Measurements from ENCODE around the gene HAAO. TPM values are rescaled to one million over a fixed set of nuclear protein-coding genes. Genes with fewer than 3 reads are reported as not detected.

HAAO gene
- total RNA-seq, 1 donor: 0.43 TPM

GRCh38 chr2:42723465-42723864, 68.9 kb downstream of the HAAO start:
- TF ChIP-seq CTCF (IDR thresholded peaks at IDR 0.05; ENCODE audit: insufficient read depth, low read depth, low read length): no peak
- DNase-seq (ENCODE audit: low read depth): no peak
- no peak overlapping the region for H3K4me3 ChIP-seq (ENCODE audit: low read depth, low read length)

GRCh38 chr2:42722320-42723190, 69.8 kb downstream of the HAAO start:
- no peak for TF ChIP-seq CTCF (IDR thresholded peaks at IDR 0.05; ENCODE audit: insufficient read depth, low read depth, low read length)
- peak; percentile 95 for DNase-seq (ENCODE audit: low read depth)
- H3K4me3 ChIP-seq (ENCODE audit: low read depth, low read length): peak overlapping the region; percentile 26

DNA sequence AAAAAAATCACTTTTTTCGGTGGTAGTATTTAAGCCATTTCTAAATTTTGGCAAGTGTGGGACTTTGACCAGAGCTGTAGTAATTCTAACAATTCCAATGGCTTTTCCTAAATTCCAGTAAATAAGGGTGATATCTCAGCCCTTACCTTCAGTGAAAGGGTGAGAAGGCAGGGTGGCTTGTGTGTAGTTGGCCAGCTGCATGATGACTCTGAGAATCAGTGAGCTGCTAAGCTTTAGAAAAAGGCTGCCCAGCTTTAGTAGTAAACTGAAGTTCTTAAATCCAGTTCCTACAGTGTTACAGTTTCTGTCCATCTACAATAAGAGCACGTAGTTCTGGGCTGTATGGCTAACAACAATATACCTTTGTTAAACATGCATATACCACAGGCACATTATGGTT, 70.5 kb downstream of the HAAO start:
- no peak overlapping the region for H3K4me3 ChIP-seq (ENCODE audit: low read depth, low read length)
- no peak for TF ChIP-seq CTCF (IDR thresholded peaks at IDR 0.05; ENCODE audit: insufficient read depth, low read depth, low read length)
- DNase-seq (ENCODE audit: low read depth): no peak

Other genes starting within 250 kb of the HAAO start
- 25.8 and 32.0 TPM in 2 replicates for gene MTA3, start 224.0 kb downstream of the HAAO start, total RNA-seq
- under 0.01 TPM in 2 replicates for gene OXER1, start 28.4 kb downstream of the HAAO start, total RNA-seq

All from fibroblast of villous mesenchyme (primary cell).